ENCODE results near the gene POLR2L. TPM values are rescaled to one million over a fixed set of nuclear protein-coding genes. Genes with fewer than 3 reads are reported as not detected.

Gene POLR2L
- total RNA-seq: 431 and 461 TPM in 2 replicates

DNA sequence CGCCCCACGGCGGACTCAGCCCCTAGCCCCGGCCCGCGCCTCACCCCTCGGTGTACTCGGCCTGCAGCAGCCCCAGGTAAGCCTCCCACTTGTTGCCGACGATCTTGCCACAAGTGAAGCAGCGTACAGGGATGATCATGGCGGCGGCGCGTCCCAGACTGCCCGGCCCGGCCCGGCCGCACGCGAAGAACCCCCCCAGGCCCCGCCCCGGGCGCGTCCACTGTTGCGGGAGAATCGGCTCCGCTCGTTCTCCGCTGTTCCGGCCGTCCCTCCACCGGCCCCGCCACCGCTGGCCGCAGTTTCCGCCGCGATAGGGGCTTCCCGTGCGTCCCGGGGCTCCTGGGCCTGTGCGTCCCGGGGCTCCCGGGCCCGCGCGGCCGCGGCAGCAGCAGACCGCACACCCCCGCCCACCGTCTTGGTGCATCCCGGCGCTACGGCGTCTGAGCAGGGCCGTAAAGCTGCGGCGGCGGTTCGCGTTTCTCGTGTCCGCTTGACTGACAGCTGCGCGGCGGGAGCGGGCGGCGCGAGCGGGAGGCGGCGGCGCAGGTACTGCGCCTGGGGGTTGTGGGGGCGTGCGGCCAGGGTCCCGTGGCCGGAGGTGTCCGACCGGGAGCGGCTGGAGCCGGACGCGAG is at the start of gene POLR2L, which contains the start of gene TSPAN4:
TSS of gene POLR2L (minus strand) at position 160 of the 633 bp plus-strand sequence. CDS start at position 139, 21 bp downstream.
TSS of gene TSPAN4 (plus strand) at position 483 of the 633 bp plus-strand sequence. CDS start 7,453 bp downstream, outside the sequence.

DNA sequence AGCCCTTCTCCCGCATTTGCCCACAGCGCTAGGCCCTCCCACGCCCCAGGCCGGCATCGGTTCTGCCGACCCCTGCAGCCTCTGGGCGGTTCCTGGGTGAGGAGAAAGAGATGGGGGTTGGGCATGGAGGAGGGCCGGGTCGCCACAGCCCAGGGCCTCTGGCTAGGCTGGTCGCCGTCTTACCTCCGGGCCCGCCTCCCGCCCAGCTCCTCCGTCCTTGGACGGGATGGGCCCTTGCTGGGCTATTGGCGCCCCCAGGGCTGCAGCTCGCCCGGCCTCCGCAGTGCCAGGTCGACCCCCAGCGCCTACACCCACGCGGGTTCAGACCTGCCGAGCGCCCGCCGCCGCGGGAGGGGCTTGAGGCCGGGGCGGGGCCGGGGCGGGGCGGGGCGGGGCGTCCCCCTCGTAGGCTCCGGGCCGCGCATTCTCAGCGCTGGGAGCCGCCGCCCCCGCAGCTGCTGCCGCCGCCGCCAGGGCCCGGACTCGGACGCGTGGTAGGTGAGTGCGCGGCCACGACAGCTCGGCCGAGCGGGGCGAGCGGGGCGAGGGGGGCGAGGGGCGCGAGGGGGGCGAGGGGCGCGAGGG is 9.7 kb downstream of the POLR2L start, which contains the start of gene CD151:
TSS of gene CD151 (plus strand) at position 424 of the 585 bp plus-strand sequence. CDS start 3,118 bp downstream, outside the sequence.

DNA sequence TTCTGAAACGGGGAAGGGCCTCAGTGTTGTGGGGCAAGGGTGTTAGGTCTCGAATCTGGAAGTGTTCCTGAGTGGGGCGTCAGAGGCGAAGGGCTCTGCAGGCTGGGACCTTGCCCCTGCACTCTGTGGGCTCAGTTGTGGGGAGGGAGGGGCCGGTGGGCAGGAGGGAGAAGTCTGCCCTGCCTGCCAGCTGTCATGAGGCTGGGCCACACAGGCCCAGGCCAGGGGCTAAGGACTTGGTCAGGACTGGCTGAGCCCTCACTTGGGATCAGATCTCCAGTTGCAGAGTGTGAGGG is 14.5 kb downstream of the POLR2L start, which contains the start of gene CRACR2B:
TSS of gene CRACR2B (plus strand) at position 23 of the 296 bp plus-strand sequence. CDS start 689 bp downstream, outside the sequence.

DNA sequence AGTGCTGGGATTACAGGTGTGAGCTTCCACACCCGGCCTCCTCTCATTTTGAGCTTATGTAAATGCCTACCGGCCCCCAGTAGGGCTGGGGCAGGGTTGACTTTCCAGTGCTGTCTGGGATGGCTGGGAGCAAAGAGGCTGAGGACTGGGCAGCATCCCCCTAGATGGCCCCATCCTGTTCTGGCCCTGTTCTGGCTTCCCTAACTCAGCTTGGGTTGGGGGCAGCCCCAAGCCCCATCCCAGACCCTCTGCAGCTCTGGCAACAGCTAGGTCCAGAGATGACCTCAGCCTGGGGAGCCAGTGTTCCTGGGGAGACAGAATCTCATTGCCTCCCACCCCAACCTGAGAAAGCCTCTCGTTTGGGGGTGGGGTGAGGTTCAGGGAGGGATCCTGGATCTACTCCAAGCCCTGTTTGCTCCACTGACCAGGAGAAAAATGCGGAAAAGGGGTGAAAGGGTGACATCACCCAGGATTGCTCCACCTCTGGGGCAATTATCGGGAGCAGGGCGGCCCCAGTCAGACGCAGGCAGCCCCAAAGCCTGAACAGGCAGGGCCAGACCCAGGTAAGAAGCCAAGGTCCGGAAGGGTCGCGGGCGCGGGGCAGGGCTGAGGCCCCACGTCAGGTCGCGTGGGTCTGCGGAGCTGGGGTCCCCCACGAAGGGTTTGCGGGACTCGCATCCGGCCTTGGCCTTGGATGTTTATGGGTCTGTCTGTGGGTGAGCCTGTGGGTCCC is 23.8 kb downstream of the POLR2L start, which contains the start of gene PNPLA2:
TSS of gene PNPLA2 (plus strand) at position 519 of the 733 bp plus-strand sequence. CDS start 805 bp downstream, outside the sequence.

DNA sequence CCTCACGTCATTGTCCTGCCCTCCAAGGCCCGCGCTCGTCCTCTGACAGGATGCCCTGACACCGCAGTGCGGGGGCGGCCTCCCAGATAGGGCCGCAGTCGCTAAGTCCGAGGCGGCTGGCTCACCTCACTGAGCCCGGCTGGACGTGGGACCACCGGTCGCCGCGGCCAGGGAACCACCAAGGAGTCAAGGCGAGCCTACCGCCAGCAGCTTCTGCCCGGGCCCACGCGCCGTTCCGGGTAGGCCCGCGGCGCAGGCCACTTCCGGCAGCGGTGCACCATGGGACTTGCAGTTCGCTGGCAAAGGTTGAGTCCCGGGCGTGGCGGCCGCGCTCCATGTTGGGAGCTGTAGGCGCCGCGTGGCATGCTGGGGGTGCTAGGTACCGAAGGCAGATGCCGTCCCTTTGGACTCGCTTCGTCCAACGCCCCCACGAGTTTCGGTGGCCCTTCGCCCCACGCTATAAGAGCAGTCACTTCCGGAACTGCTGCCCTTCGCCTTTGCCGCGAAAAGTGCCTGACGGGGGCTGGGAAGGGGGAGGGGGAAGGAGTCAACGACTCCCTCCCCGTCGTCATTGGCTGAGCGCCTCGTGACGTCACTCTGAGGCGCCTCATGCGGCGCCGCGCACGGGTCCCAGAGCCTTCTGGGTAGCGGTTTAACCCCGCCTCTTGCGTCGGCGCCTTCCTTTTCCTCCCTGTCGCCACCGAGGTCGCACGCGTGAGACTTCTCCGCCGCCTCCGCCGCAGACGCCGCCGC is 32.9 kb downstream of the POLR2L start, which contains the start of gene RPLP2:
TSS of gene RPLP2 (plus strand) at position 681 of the 753 bp plus-strand sequence. CDS start 268 bp downstream, outside the sequence.

DNA sequence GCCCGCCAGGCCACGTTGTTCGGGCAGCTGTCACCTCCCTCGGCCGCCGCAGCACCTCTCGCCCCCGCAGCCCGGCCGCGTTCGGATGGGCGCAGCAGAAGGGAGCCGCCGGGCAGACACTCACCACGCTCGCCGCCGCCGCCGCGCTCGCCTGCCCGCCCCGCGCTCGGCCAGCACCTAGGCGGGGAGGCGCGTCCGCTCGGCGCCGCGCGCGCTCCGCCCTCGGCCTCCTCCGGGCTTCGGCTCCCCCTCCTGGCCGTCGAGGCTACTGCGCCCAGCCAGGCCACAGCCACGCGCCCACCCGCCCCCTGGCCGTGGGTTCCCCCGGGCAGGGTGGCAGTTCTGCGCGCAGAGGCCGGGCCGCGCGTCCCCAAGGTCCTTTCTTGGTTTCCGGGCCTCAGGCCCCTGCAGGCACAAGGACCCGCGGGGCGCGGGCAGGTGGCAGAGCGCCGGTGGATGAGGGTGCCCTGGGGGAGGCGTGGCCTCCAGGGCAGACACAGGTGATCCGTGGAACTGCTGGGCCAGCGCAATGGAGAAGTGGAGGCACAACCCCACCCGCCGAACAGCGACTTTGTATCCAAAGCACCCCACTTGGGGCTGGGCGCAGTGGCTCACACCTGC is 44.1 kb downstream of the POLR2L start, which contains the start of gene SLC25A22:
TSS of gene SLC25A22 (minus strand) at position 189 of the 621 bp plus-strand sequence. CDS start 3,275 bp downstream, outside the sequence.

DNA sequence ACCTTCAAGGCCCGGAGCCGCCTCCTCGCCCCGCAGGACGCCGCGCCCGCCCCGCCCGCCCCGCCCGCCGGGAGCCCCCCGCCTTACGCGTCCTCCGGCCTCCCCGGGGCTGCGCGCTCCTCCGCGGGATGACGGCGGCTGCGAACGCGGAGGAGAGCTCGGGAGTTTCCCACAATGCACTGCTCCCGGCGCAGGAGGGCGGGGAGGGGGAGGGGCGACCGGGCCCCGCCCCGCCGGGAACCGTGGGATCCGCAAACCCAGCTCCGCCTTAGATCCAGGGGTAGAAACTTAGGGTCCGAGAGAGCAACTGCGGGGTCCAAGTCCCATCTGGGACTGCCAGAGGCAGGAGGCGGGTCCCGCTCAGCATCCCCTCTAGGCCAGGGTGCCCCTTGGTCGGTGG is 52.4 kb downstream of the POLR2L start, which contains the start of gene CEND1:
TSS of gene CEND1 (minus strand) at position 148 of the 400 bp plus-strand sequence. CDS start 1,514 bp downstream, outside the sequence.

Other genes with a start within 250 kb of the POLR2L start
- gene IRF7, start 226.6 kb downstream of the POLR2L start, total RNA-seq: 8.6 and 9.8 TPM in 2 replicates
- gene CDHR5, start 217.6 kb downstream of the POLR2L start, total RNA-seq: not detected in 2 replicates
- not detected in 2 replicates for gene SCT, start 215.3 kb downstream of the POLR2L start, total RNA-seq
- 0.06 TPM in 1 of 2 replicates, not detected in the other for gene DRD4, start 205.3 kb downstream of the POLR2L start, total RNA-seq
- gene DEAF1, start 147.3 kb downstream of the POLR2L start, total RNA-seq: 31.4 and 31.7 TPM in 2 replicates
- gene TMEM80, start 146.7 kb downstream of the POLR2L start, total RNA-seq: 6.8 and 7.9 TPM in 2 replicates
- gene EPS8L2, start 136.3 kb downstream of the POLR2L start, total RNA-seq: 29.9 and 31.0 TPM in 2 replicates
- 163 and 213 TPM in 2 replicates for gene TALDO1, start 95.1 kb downstream of the POLR2L start, total RNA-seq
- gene GATD1, start 65.0 kb downstream of the POLR2L start, total RNA-seq: 21.5 and 22.3 TPM in 2 replicates
- gene CEND1, start 52.4 kb downstream of the POLR2L start, total RNA-seq: 0.66 and 0.75 TPM in 2 replicates
- 7.1 and 10.7 TPM in 2 replicates for gene SLC25A22, start 44.2 kb downstream of the POLR2L start, total RNA-seq
- 3.3 and 4.4 TPM in 2 replicates for gene PIDD1, start 37.3 kb downstream of the POLR2L start, total RNA-seq
- 310 and 345 TPM in 2 replicates for gene RPLP2, start 32.6 kb downstream of the POLR2L start, total RNA-seq
- 35.0 and 35.6 TPM in 2 replicates for gene PNPLA2, start 23.6 kb downstream of the POLR2L start, total RNA-seq
- 4.6 and 4.9 TPM in 2 replicates for gene CRACR2B, start 14.6 kb downstream of the POLR2L start, total RNA-seq
- gene CD151, start 9.6 kb downstream of the POLR2L start, total RNA-seq: 687 and 834 TPM in 2 replicates
- gene TSPAN4, start 323 bp upstream of the POLR2L start, total RNA-seq: 185 and 221 TPM in 2 replicates
- 38.3 and 57.1 TPM in 2 replicates for gene CHID1, start 68.3 kb upstream of the POLR2L start, total RNA-seq
- 21.7 and 25.9 TPM in 2 replicates for gene AP2A2, start 83.3 kb upstream of the POLR2L start, total RNA-seq
- not detected in 2 replicates for gene MUC6, start 194.2 kb upstream of the POLR2L start, total RNA-seq
- gene MUC2, start 232.3 kb upstream of the POLR2L start, total RNA-seq: not detected in 2 replicates

Measured in aortic smooth muscle cell (primary cell).